ENCODE measurements around the gene SDHAF3. TPM values are rescaled to one million over a fixed set of nuclear protein-coding genes. Genes with fewer than 3 reads are reported as not detected.

The SDHAF3 gene
- total RNA-seq, 1 experiment from 2014 or later = 25.0 TPM

GRCh38 chr7:97090761-97091353, 26.6 kb upstream of the SDHAF3 start:
- H4K20me1 ChIP-seq (ENCODE audit: insufficient read depth) = no peaks in the 10 kb centered on the region
- no peaks in the 10 kb centered on the region for H3K36me3 ChIP-seq (ENCODE audit: control insufficient read depth in 1 of 2, insufficient read depth in 2 of 2, low read length in 2 of 2)
- peaks cover 25% of the 10 kb centered on the region for H3K27me3 ChIP-seq (ENCODE audit: insufficient read depth, low read length)
- ChIA-PET POLR2A (no interaction called here), CTCF (no interaction called here), RAD21 (ENCODE audit: low non-redundant PET in 1 of 2, low total read pairs in 2 of 2, uncharacterized antibody in 2 of 2, unreplicated experiment in 2 of 2) (no interaction called here)
- H3K9me3 ChIP-seq (ENCODE audit: control insufficient read depth in 1 of 2, insufficient read depth in 1 of 2, low read depth in 1 of 2, low read length in 2 of 2) = no peaks in the 10 kb centered on the region
- H3K79me2 ChIP-seq (ENCODE audit: insufficient read depth, low read length) = no peaks in the 10 kb centered on the region
- no peak overlapping the region for H3K4me3 ChIP-seq (replicated peaks in 1 of 2; ENCODE audit: low read depth in 1 of 2, low read length in 2 of 2)
- no peak for DNase-seq (ENCODE audit: low read depth, low spot score)
- no peaks in the 10 kb centered on the region for H3K9me2 ChIP-seq (ENCODE audit: insufficient read depth)
- no peaks in the 10 kb centered on the region for H3K4me1 ChIP-seq (ENCODE audit: control insufficient read depth in 1 of 2, insufficient read depth in 2 of 2, low read length in 2 of 2)
- H3K4me2 ChIP-seq (ENCODE audit: low read length) = no peak overlapping the region
- no peak overlapping the region for H2AFZ ChIP-seq (ENCODE audit: low read depth, low read length, poor library complexity, severe bottlenecking)
- ATAC-seq = no peak
- no peak overlapping the region for H3K9ac ChIP-seq (ENCODE audit: low read length)
- TF ChIP-seq TCF7L2 (IDR thresholded peaks at IDR 0.05; ENCODE audit: borderline replicate concordance, extremely low read depth, insufficient read depth, insufficient read length) (no peak), EGR1 (IDR thresholded peaks at IDR 0.05; ENCODE audit: low read depth) (no peak), REST (IDR thresholded peaks at IDR 0.05; ENCODE audit: low read depth) (no peak), CEBPB (IDR thresholded peaks at IDR 0.05; ENCODE audit: low read depth) (no peak), EZH2phosphoT487 (IDR thresholded peaks at IDR 0.05; ENCODE audit: borderline replicate concordance) (no peak), EZH2 (IDR thresholded peaks at IDR 0.05) (no peak), ATF3 (IDR thresholded peaks at IDR 0.05) (no peak), POLR2A (IDR thresholded peaks at IDR 0.05; ENCODE audit: borderline replicate concordance, extremely low read depth, insufficient read depth, insufficient read length) (no peak), SP1 (IDR thresholded peaks at IDR 0.05; ENCODE audit: low read depth) (no peak), POLR2AphosphoS5 (IDR thresholded peaks at IDR 0.05; ENCODE audit: low read depth, low read length) (no peak), RAD21 (IDR thresholded peaks at IDR 0.05; ENCODE audit: low read depth) (no peak), ZBTB33 (IDR thresholded peaks at IDR 0.05; ENCODE audit: extremely low read depth, insufficient replicate concordance, low read length) (no peak), CTCF (IDR thresholded peaks at IDR 0.05 in 2 of 3, conservative IDR thresholded peaks at IDR 0.05 in 1 of 3; ENCODE audit: borderline replicate concordance in 1 of 3, insufficient read depth in 1 of 3, low read depth in 2 of 3, low read length in 2 of 3) (no peak), FOSL1 (IDR thresholded peaks at IDR 0.05; ENCODE audit: low read depth) (no peak)
- H3K27ac ChIP-seq (ENCODE audit: low read depth, low read length) = no peak overlapping the region
- no TSS peak for BruUV-seq (replicated peaks)
- intact Hi-C loops (cut with micrococcal nuclease) = no loop called here

Measured in HCT116 (cell line).